Activated CD4-positive, alpha-beta T cell treated with anti-CD3 and anti-CD28 coated beads, Interleukin-10, Interleukin-2, amounts not matched to agents 100 ng/mL and 50 ng/mL, durations not matched to agents 16 hours and 8 hours (primary cell): ENCODE data around the gene KIF16B.

Experiments
- DNase-seq: peaks from one replicate; pipeline ENCODE4 v3.0.0-alpha.2; 2020

The KIF16B gene

GRCh38 chr20:16337707-16338106, 235.5 kb downstream of the KIF16B start:
- no peak for DNase-seq

- DNase-seq, result no peak
Measured at GRCh38 chr20:16327606-16328005, 245.6 kb downstream of the KIF16B start.

GRCh38 chr20:16321291-16321690, 252.0 kb downstream of the KIF16B start:
- DNase-seq, result no peak

GRCh38 chr20:16317445-16318362, 255.5 kb downstream of the KIF16B start:
- no peak for DNase-seq

GRCh38 chr20:16316513-16316912, 256.7 kb downstream of the KIF16B start:
- DNase-seq, result no peak

- no peak for DNase-seq
Measured at GRCh38 chr20:16314748-16315159, 258.5 kb downstream of the KIF16B start.

- no peak for DNase-seq
Measured at GRCh38 chr20:16314320-16314719, 258.9 kb downstream of the KIF16B start.

- DNase-seq, result no peak
Measured at GRCh38 chr20:16313917-16314316, 259.3 kb downstream of the KIF16B start.

- no peak for DNase-seq
Measured at GRCh38 chr20:16312998-16313397, 260.2 kb downstream of the KIF16B start.

GRCh38 chr20:16311756-16312155, 261.5 kb downstream of the KIF16B start:
- DNase-seq, result no peak

GRCh38 chr20:16308754-16309153, 264.5 kb downstream of the KIF16B start:
- no peak for DNase-seq

- no peak for DNase-seq
Measured at GRCh38 chr20:16302818-16303217, 270.4 kb downstream of the KIF16B start.

GRCh38 chr20:16301986-16302385, 271.3 kb downstream of the KIF16B start:
- no peak for DNase-seq

GRCh38 chr20:16299897-16300296, 273.4 kb downstream of the KIF16B start:
- no peak for DNase-seq

GRCh38 chr20:16296931-16297330, 276.3 kb downstream of the KIF16B start:
- no peak for DNase-seq

- no peak for DNase-seq
Measured at GRCh38 chr20:16295534-16295933, 277.7 kb downstream of the KIF16B start.

GRCh38 chr20:16293590-16293989, 279.7 kb downstream of the KIF16B start:
- DNase-seq, result no peak

GRCh38 chr20:16292226-16292880, 280.9 kb downstream of the KIF16B start:
- no peak for DNase-seq

GRCh38 chr20:16290358-16290757, 282.9 kb downstream of the KIF16B start:
- DNase-seq, result no peak

GRCh38 chr20:16287776-16288175, 285.5 kb downstream of the KIF16B start:
- no peak for DNase-seq

GRCh38 chr20:16286601-16287000, 286.6 kb downstream of the KIF16B start:
- DNase-seq, result no peak

GRCh38 chr20:16284385-16285100, 288.7 kb downstream of the KIF16B start:
- no peak for DNase-seq

- no peak for DNase-seq
Measured at GRCh38 chr20:16283978-16284377, 289.3 kb downstream of the KIF16B start.

GRCh38 chr20:16283307-16283706, 289.9 kb downstream of the KIF16B start:
- no peak for DNase-seq
